A673 (cell line): ENCODE data around the gene USP34.

Source experiments
- CTCF ChIP-seq: fragments of 300-800, 200-600 bp; sonication (generic); conservative IDR thresholded peaks from 2 replicates; pipeline ENCODE4 v1.5.1; 2017; ENCODE audit warnings: low read depth, mild to moderate bottlenecking, antibody characterized with exemption, low read length, moderate library complexity, mixed read lengths
- EZH2 ChIP-seq: fragments of 200-600 bp; sonication (generic); IDR thresholded peaks from 2 replicates; pipeline ENCODE4 v1.6.1; 2017; ENCODE audit warnings: borderline replicate concordance, low read depth, mild to moderate bottlenecking, mixed read lengths, antibody characterized with exemption, low read length; ENCODE audit not compliant: poor library complexity, severe bottlenecking

- TF ChIP-seq CTCF (no peak), EZH2 (no peak)
These were observed 215.1 kb downstream of the USP34 start for GRCh38 chr2:61255580-61256437.
